ENCODE measurements around the gene SPRY4.
"Not testable (repeated sequence)": the region's sequence is repeated elsewhere in the genome, so short reads cannot be mapped to it uniquely, and the experiment has no call there.

Gene SPRY4

GRCh38 chr5:142277796-142278195 is 47.0 kb downstream of the SPRY4 start:
- Histone ChIP-seq H3K4me1 (ENCODE audit: control insufficient read depth in 1 of 2, insufficient read depth in 1 of 2, low read depth in 1 of 2, low read length in 1 of 2) (no peaks in the 10 kb centered on the region), H3K27ac (no peak overlapping the region), H3K36me3 (no peaks in the 10 kb centered on the region), H3K27me3 (no peaks in the 10 kb centered on the region), H3K4me3 (ENCODE audit: low read depth in 1 of 2, low read length in 1 of 2) (no peak overlapping the region), H3K9me3 (no peaks in the 10 kb centered on the region)
- TF ChIP-seq CTCF (IDR thresholded peaks at IDR 0.05): no peak

GRCh38 chr5:142276517-142276916 is 48.3 kb downstream of the SPRY4 start:
- Histone ChIP-seq H3K9me3 (no peaks in the 10 kb centered on the region), H3K27me3 (no peaks in the 10 kb centered on the region), H3K36me3 (no peaks in the 10 kb centered on the region), H3K4me1 (ENCODE audit: control insufficient read depth in 1 of 2, insufficient read depth in 1 of 2, low read depth in 1 of 2, low read length in 1 of 2) (no peaks in the 10 kb centered on the region), H3K4me3 (ENCODE audit: low read depth in 1 of 2, low read length in 1 of 2) (no peak overlapping the region), H3K27ac (no peak overlapping the region)
- TF ChIP-seq CTCF (IDR thresholded peaks at IDR 0.05): no peak

GRCh38 chr5:142275496-142275895 is 49.3 kb downstream of the SPRY4 start:
- Histone ChIP-seq H3K4me3 (ENCODE audit: low read depth in 1 of 2, low read length in 1 of 2) (no peak overlapping the region), H3K27me3 (no peaks in the 10 kb centered on the region), H3K4me1 (ENCODE audit: control insufficient read depth in 1 of 2, insufficient read depth in 1 of 2, low read depth in 1 of 2, low read length in 1 of 2) (no peaks in the 10 kb centered on the region), H3K27ac (no peak overlapping the region), H3K36me3 (no peaks in the 10 kb centered on the region), H3K9me3 (no peaks in the 10 kb centered on the region)
- no peak for TF ChIP-seq CTCF (IDR thresholded peaks at IDR 0.05)

- not testable (repeated sequence) for H3K36me3 ChIP-seq; H3K4me1 ChIP-seq (ENCODE audit: control insufficient read depth in 1 of 2, insufficient read depth in 1 of 2, low read depth in 1 of 2, low read length in 1 of 2); H3K27me3 ChIP-seq; H3K9me3 ChIP-seq; H3K27ac ChIP-seq; H3K4me3 ChIP-seq (ENCODE audit: low read depth in 1 of 2, low read length in 1 of 2)
Observed at GRCh38 chr5:142272596-142272995, 52.2 kb downstream of the SPRY4 start.

GRCh38 chr5:142264084-142264483 is 60.7 kb downstream of the SPRY4 start:
- H3K36me3 ChIP-seq; H3K4me1 ChIP-seq (ENCODE audit: control insufficient read depth in 1 of 2, insufficient read depth in 1 of 2, low read depth in 1 of 2, low read length in 1 of 2); H3K27me3 ChIP-seq; H3K27ac ChIP-seq; H3K4me3 ChIP-seq (ENCODE audit: low read depth in 1 of 2, low read length in 1 of 2); H3K9me3 ChIP-seq: not testable (repeated sequence)

- H3K9me3 ChIP-seq: no peaks in the 10 kb centered on the region
- no peaks in the 10 kb centered on the region for H3K4me1 ChIP-seq (ENCODE audit: control insufficient read depth in 1 of 2, insufficient read depth in 1 of 2, low read depth in 1 of 2, low read length in 1 of 2)
- no peak overlapping the region for H3K27ac ChIP-seq
- peaks cover 11% of the 10 kb centered on the region for H3K27me3 ChIP-seq
- TF ChIP-seq CTCF (IDR thresholded peaks at IDR 0.05): no peak
- no peak overlapping the region for H3K4me3 ChIP-seq (ENCODE audit: low read depth in 1 of 2, low read length in 1 of 2)
- no peaks in the 10 kb centered on the region for H3K36me3 ChIP-seq
Observed at GRCh38 chr5:142263346-142263745, 61.5 kb downstream of the SPRY4 start.

- Histone ChIP-seq H3K27ac (no peak overlapping the region), H3K36me3 (no peaks in the 10 kb centered on the region), H3K4me1 (ENCODE audit: control insufficient read depth in 1 of 2, insufficient read depth in 1 of 2, low read depth in 1 of 2, low read length in 1 of 2) (no peaks in the 10 kb centered on the region), H3K4me3 (ENCODE audit: low read depth in 1 of 2, low read length in 1 of 2) (no peak overlapping the region), H3K9me3 (no peaks in the 10 kb centered on the region), H3K27me3 (peaks cover 14% of the 10 kb centered on the region)
- TF ChIP-seq CTCF (IDR thresholded peaks at IDR 0.05): no peak
Observed at GRCh38 chr5:142262683-142263082, 62.1 kb downstream of the SPRY4 start.
